Hematopoietic multipotent progenitor cell treated with erythropoietin and hydrocortisone succinate and interleukin-3 and kit ligand, for 15 days (in vitro differentiated cells): ENCODE measurements around the gene SEMA7A.
A peak's percentile ranks its signal among the peaks of the same experiment; 100 is the strongest.

Experiments used
- DNase-seq: peaks from one replicate; pipeline ENCODE4 v3.0.0-alpha.2; 2015; ENCODE audit warnings: low spot score

Gene SEMA7A

GRCh38 chr15:74387141-74387541 is 46.6 kb downstream of the SEMA7A start:
- peak; percentile 30 for DNase-seq

DNA sequence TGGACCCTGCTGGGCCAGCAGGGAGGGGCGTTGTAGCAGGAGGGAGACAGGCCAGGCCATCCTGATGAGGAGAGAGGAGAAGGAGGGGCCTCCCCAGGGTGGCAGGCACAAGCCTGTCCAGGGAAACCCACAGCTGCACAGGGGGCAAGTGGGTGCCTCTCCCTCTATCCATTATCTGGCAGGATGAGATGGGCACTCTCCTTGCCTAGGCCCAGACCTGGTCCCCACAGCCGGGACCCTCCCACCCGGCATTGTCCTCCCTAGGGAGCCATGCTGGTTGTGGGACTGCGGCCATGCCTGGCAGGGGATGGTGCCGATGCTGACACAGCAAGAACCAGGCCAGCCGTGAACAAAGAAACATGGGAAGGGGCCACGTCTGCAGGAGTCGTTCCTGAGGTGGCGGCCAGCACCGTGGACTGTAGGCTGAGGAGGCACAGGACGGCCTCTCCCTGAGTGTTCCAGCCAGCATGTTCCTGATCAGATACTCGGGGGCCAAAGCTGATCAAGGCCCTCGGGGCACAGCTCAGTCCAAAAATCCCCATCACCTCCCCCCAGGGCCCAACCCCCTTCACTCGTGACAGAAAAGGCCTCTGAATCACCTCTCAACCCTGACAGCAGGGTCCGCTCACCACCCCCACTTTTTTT is 47.1 kb downstream of the SEMA7A start:
- DNase-seq, result no peak

DNA sequence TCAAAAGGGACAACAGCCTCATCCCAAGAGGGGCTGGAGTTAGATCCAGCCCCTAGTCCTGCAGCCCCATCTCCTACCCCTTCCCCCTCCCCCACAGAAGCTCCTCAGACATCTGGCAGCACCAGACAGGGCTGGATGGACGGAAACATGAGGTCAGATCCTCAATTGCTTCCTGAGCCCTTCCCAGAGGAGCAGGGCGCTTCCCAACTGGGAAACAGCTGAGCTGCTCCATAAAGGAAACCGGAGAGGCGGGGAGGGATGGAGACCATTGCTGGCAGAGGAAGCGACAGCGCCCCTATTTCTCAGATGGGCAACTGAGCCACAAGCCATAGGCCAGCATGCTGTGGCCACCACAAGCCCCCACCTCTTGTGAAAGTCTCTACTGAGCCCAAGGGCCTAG is 48.0 kb downstream of the SEMA7A start:
- DNase-seq, result no peak

GRCh38 chr15:74384881-74385643 is 48.7 kb downstream of the SEMA7A start:
- DNase-seq, result peak; percentile 64

- no peak for DNase-seq
Measured at GRCh38 chr15:74384566-74384880, 49.2 kb downstream of the SEMA7A start.

DNA sequence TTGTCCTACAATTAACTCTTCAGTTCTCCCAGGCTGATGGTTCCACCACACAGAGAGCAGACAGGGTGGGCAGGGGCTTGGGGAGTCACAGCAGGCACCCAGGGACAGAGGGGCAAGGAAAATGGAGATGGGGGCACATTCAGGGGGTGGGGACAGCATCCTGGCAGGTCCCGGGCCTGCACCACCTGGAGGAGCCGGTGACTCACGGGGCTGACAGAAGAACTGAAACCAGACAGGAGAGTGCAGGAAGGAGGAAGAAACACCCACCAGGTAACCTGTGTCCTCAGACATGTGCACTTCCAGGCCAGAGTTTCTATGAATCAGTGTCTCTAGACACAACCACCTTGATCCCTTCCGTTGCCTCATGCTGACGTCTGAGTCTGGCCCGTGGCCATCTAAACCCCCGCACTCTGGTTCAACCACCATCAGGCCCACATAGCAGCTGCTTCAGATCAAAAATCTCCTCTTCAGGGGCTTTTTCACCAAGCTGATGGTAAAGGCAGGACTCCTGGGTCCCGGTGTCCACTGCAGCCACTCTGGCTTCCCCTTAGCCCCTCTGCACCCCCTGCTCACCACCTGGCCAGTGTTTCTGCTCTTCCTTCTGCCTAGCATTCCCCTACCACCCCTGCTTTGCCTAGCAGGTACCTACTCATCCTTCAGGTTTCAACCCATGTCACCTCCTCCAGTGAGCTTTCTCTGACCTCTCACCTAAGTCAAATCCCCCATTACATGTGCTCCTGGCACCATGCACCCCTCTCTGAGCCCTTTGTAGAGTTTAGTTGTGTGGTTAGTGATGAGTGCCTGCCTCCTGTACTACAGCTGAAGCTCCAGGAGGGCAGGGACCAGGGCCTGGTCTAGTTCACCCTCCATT is 49.8 kb downstream of the SEMA7A start:
- DNase-seq, result no peak

DNA sequence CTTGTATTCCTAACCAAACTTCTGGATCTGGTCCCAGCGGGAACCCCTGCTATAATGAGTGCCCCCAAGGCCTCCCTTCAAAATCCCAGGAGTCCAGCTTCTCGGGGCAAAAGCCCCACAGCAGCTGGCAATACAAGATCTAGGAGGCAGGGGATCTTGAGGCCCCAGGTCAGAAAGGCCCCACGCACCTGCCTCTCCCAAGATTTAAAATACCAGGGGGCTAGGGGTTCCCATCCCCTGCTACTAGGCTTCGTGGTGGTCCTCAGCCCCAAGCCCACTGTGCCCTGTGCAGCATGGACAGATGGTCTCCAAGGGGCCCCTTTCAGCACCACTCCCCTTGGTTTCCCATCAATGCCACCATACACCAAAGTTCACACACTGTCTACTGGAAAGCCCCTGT is 50.5 kb downstream of the SEMA7A start:
- no peak for DNase-seq

DNA sequence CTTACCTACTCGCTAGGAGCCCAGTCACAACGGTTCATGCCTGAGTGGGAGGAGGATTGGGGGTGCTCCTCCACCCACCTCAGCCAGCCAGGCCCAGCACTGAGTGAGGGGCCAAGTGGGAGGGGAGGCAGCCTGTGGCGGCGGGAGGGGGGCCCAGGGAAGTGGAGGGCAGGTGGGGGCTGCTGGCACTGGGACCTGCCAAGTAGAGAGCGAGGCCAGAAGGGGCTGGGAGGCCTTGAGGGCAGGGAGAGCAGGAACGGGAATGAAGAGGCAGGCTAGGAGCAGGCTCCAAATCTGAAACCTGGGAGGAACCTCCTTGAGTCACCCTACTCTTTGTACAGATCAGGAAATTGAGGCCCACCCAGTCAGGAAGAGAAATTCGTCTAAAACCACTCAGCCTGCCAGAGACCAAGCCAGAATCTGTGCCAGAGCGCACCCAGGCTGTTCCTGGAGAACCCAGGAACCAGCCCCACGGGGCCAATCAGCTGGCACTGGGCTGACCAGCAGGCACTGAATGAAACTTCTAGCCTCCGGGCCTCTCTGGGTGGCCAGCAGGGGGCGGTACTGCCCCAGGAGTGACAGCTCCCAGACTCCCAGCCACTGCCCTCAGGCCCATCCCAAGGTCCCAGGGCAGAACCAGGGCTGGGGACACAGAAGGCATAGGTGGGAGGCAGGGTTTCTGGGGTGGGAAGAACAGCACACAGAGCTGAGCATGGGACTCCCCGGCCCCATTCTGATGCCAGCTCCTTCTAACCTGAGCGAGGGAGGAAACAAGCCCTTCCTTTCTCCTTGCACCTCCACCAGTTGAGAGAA is 51.5 kb downstream of the SEMA7A start:
- peak; percentile 87 for DNase-seq

DNA sequence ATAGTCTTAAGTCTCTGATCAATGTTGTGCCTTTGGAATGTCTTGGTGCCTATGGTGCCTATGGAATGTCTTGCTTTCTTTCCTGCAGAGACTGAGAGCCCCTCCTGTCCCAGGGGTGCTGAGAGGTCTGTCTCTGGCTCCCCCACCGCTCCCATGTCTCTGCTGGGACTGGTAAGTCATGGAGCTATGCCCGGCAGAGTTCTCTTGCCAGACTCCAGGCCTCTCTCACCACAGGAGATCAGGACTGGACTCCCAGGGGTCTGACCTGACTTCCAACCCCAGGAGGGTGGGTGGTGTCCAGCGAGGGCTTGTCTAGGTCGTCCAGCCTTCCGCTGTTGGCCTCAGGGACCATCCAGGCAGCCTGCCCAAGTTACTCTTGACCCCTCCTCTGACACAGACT is 52.3 kb downstream of the SEMA7A start:
- DNase-seq, result no peak

DNA sequence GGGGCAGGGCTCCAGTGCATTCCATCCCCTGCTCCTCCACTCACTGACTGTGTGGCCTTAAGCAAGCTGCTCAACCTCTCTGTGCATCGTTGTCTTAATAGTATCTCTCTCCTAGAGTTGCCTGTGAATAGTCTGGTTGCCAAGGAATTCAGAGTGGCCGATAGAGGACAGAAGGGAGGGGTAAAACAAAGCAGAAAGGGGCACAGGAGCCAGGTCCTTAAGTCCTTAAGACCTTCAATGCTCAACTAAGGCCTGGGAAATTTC is 52.6 kb downstream of the SEMA7A start:
- no peak for DNase-seq

DNA sequence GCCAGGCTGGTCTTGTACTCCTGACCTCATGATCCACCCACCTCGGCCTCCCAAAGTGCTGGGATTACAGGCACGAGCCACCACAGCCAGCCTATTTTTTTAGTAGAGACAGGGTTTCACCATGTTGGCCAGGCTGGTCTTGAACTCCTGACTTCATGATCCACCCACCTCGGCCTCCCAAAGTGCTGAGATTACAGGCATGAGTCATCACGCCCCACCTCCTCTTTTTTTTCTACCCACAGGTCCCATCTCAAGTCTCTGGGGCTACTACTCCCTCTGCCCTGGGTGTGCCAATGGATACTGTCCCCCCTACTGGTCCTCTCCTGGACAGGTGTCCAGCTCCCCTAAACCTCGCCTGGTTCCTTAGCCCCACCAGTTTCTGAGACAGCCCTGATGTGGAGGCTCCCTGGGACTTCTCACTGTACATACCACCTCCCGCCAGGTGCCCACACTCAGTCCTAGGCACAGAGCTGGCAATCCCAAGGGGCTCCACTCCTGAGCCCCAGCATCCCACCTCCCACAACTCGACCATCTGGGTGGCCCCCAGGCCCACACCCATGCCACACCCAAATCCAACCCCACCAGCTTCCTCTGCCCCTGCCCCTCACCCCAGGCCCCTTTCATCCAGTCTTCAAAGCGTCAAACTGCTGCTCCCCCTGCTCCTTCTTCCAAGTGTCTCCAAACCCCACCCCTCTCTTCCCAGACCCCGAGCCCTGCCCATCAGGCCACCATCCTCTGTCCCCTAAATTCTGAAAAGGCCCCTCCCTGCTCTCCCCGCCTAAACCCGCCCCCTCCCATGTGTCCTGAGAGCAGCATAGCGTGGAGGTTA is 53.2 kb downstream of the SEMA7A start:
- DNase-seq, result no peak

GRCh38 chr15:74378848-74379247 is 54.9 kb downstream of the SEMA7A start:
- no peak for DNase-seq

GRCh38 chr15:74377831-74378766 is 55.7 kb downstream of the SEMA7A start:
- no peak for DNase-seq

DNA sequence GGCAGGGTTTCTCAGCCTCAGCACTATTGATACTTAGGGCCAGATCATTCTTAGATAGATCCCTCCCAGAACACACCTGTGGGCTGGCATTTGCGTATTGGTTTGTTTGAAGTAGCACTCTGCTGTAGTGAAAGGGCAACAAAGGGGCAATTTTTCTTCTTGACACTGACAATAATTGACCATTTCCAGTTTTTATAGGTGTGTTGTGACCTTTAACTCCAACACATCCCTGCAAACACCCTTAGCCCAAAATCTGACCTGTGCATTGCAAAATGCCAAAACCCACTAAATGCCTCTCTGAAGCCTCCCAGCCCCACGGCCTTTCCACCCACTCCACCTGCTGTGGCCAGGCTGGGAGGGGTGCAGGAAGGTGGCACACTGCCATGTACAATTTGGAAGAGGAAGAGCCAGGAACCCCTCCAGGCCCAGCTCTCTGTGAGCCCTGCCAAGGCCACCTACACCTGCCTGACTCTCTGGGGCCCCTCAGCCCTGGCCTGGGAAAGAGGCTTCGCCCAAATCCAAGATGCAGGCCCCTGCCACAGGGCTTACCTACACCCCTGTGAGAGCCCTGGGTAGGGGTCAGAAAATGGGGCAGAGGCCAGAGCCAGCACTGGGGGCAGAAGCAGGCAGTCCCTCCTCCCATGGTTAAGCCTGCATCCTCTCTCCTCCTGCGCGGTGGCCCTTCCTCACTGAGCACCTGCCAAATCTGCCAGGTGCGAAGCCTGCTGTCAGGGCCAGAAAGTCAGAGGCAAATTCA is 56.8 kb downstream of the SEMA7A start:
- no peak for DNase-seq

GRCh38 chr15:74376226-74376625 is 57.5 kb downstream of the SEMA7A start:
- DNase-seq, result no peak

GRCh38 chr15:74375303-74375693 is 58.5 kb downstream of the SEMA7A start:
- peak; percentile 86 for DNase-seq

- DNase-seq, result no peak
Measured at GRCh38 chr15:74374648-74375302, 59.0 kb downstream of the SEMA7A start.

DNA sequence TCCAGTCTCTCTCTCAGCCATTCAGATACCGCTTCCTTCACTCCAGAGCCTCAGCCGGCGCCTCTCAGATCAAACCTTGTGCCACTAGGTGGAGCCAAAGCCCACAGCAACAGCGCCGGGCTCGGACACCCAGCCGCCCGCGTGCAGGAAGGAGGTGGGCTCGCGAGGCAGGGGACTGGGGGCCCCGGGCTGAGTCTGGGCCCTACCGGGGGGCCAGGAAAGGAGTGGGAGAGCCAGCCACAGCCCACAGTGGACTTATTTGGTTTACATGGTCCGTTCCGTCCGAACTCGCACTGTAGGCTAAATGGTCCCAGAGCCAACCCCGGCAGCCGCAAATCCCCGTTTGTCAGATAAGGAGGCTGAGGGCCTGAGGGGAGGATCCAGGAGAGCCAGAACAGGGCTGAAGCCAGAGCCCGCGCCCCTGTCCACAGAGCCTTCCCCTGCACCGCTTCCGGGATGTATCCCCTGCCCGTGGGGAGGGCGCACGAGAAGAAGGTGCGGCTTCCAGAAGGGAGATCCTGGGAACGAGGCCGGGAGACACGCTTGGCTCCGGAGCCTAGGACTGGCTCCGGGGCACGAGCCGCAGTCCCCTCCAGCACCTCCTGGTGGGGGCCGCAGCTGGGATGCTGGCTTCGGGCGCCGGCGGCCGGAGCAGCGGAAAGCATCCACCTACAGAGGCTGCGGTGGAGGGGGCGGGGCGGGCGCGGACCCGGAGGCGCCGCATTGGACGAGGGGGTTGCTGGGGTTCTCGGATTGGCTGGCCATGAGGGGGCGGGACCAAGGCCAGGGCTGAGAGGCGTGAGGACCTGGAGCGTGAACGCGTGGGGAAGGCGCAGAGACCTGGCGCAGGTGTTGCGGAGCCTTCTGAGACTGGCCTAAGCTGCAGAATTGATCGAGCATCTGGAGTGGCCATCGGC is 59.8 kb downstream of the SEMA7A start:
- peak; percentile 91 for DNase-seq
